Measurements from ENCODE around the gene METAP1. TPM values are rescaled to one million over a fixed set of nuclear protein-coding genes. Genes with fewer than 3 reads are reported as not detected.

METAP1 gene
- total and polyA plus RNA-seq, 2 experiments from 2014 or later, result 64.1 to 122 TPM

- TF ChIP-seq ZNF462 (CRISPR knock-in tag; IDR thresholded peaks at IDR 0.05) (no peak), EZH2 (IDR thresholded peaks at IDR 0.05; ENCODE audit: low read depth, unreplicated experiment) (no peak)
Observed at GRCh38 chr4:99052902-99053301, 57.4 kb downstream of the METAP1 start (continued).

GRCh38 chr4:99054428-99054994 lies 59.0 kb downstream of the METAP1 start:
- Mint-ChIP-seq H3K9me3 (0 out of 3 replicates have a peak, but pooled peaks cover 2% of the 10 kb centered on the region), H3K27me3 (ENCODE audit: insufficient read depth, low read depth, poor library complexity) (peaks cover under 1% of the 10 kb centered on the region), H3K4me3 (no peak overlapping the region), H3K36me3 (ENCODE audit: low read depth) (peaks cover 68% of the 10 kb centered on the region), H3K27ac (peak overlapping the region; percentile 41; the same call in 1 of the 2 replicates), H3K4me1 (peaks cover 6% of the 10 kb centered on the region)
- H3K36me3 ChIP-seq (ENCODE audit: insufficient read depth), result peaks cover 38% of the 10 kb centered on the region
- ATAC-seq (no peak), DNase-seq (ENCODE audit: low spot score) (no peak)
- peak overlapping the region; percentile 68 for H3K27ac ChIP-seq (ENCODE audit: low read depth)
- H3F3A ChIP-seq (replicated peaks; ENCODE audit: low read depth), result no peaks in the 10 kb centered on the region
- H4K20me1 ChIP-seq (replicated peaks; ENCODE audit: insufficient read depth), result peaks cover 28% of the 10 kb centered on the region; the same call in 1 of the 2 replicates
- no peak overlapping the region for H3K4me2 ChIP-seq
- no peak overlapping the region for H2AFZ ChIP-seq
- H3K27me3 ChIP-seq (ENCODE audit: insufficient read depth), result no peaks in the 10 kb centered on the region
- H3K4me3 ChIP-seq, result no peak overlapping the region
- no peaks in the 10 kb centered on the region for H3K9me2 ChIP-seq (ENCODE audit: insufficient read depth)
- H3K79me2 ChIP-seq (replicated peaks; ENCODE audit: insufficient read depth), result peaks cover 25% of the 10 kb centered on the region
- peaks cover 3% of the 10 kb centered on the region; the same call in 1 of the 2 replicates for H3K4me1 ChIP-seq (ENCODE audit: insufficient read depth)
- TF ChIP-seq ZNF114 (CRISPR knock-in tag; IDR thresholded peaks at IDR 0.05), result no peak
- TF ChIP-seq, protein P1, sequence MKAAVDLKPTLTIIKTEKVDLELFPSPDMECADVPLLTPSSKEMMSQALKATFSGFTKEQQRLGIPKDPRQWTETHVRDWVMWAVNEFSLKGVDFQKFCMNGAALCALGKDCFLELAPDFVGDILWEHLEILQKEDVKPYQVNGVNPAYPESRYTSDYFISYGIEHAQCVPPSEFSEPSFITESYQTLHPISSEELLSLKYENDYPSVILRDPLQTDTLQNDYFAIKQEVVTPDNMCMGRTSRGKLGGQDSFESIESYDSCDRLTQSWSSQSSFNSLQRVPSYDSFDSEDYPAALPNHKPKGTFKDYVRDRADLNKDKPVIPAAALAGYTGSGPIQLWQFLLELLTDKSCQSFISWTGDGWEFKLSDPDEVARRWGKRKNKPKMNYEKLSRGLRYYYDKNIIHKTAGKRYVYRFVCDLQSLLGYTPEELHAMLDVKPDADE (IDR thresholded peaks at IDR 0.05), result no peak
- TF ChIP-seq ZNF331 (CRISPR knock-in tag; IDR thresholded peaks at IDR 0.05; ENCODE audit: low read depth), result no peak
- no peak for TF ChIP-seq CREB1 (CRISPR knock-in tag; IDR thresholded peaks at IDR 0.05; ENCODE audit: low read depth)
- TF ChIP-seq STAT1 (IDR thresholded peaks at IDR 0.05; ENCODE audit: unreplicated experiment), result no peak
- no peak for TF ChIP-seq JUNB (IDR thresholded peaks at IDR 0.05; ENCODE audit: unreplicated experiment)
- TF ChIP-seq ZNF462 (CRISPR knock-in tag; IDR thresholded peaks at IDR 0.05), result no peak
- TF ChIP-seq EZH2 (IDR thresholded peaks at IDR 0.05; ENCODE audit: low read depth, unreplicated experiment), result no peak

All from GM23338 (cell line).